Right cardiac atrium (tissue), 5 donors: Measurements from ENCODE around the gene IGSF3. TPM values are rescaled to one million over a fixed set of nuclear protein-coding genes. Genes with fewer than 3 reads are reported as not detected.
"Not testable (repeated sequence)": the region's sequence is repeated elsewhere in the genome, so short reads cannot be mapped to it uniquely, and the experiment has no call there.

Source experiments
- ATAC-seq, 2 donors: fragments of 200-7000 bp; cut with Tn5 transposase; one replicate each; pipeline versions ENCODE4 v1.8.0 to v1.9.1; 2020; ENCODE audit warnings: moderate library complexity in 2 of 2, mild to moderate bottlenecking in 1 of 2
- DNase-seq, 3 donors: peaks; one replicate each; pipeline ENCODE4 v3.0.0-alpha.2; 2020
- H3K27ac ChIP-seq: one replicate; pipeline ENCODE4 v1.5.1; 2013; ENCODE audit warnings: mild to moderate bottlenecking, low read length, control low read depth, moderate library complexity
- H3K27me3 ChIP-seq: one replicate; pipeline ENCODE4 v1.6.1; 2013; ENCODE audit not compliant: control insufficient read depth, insufficient read depth
- H3K4me1 ChIP-seq: one replicate; pipeline ENCODE4 v1.6.1; 2013; ENCODE audit warnings: low read length; ENCODE audit not compliant: control insufficient read depth, insufficient read depth
- H3K4me3 ChIP-seq: one replicate; pipeline ENCODE4 v1.5.1; 2013; ENCODE audit warnings: low read length, control low read depth
- H3K9me3 ChIP-seq: one replicate; pipeline ENCODE4 v1.6.1; 2013; ENCODE audit warnings: low read length; ENCODE audit not compliant: control insufficient read depth
- WGBS: extraction: QIAGEN DNeasy Blood & Tissue Kit; methylation state at CpG from one replicate; pipeline ENCODE4 v1.1.7; 2013; 5-methylcytosine and 5-hydroxymethylcytosine counted together
- intact Hi-C, 4 donors: fragments of 100-400 bp; cut with DNase I; formaldehyde crosslinking; loops; one replicate each; pipeline versions ENCODE4 v1.11.0 to v1.14.0; 2022 to 2023
- polyA plus RNA-seq: library from polyadenylated mRNA; stranded (reverse); fragments of 200-250 nt; gene quantifications from one replicate; pipeline ENCODE4 v1.2.3, GENCODE V29; 2013
- total RNA-seq, 4 donors: library from RNA; stranded (reverse); fragmentation: NEBNext Ultra II Directional; extraction: Animal tissue kit (Norgen Biotek cat#: 25700); gene quantifications; one replicate each; pipeline ENCODE4 v1.2.1, GENCODE V29; 2021
- donor health status: healthy with polysubstance abuse.
- donor health status: DM: no; HTN: yes; CAD: no.
- donor health status: DM: no; HTN: no; CAD: no.
- donor health status: DM: no; HTN: yes; CAD: no; lungs with severe emphysema.
- donor health status: DM: yes; HTN: yes; CAD: no.

IGSF3 gene
- total and polyA plus RNA-seq, 5 donors, result 5.0 to 15.5 (median 13.0) TPM

- intact Hi-C loops, result no loop called here
- Histone ChIP-seq H3K27me3 (no peaks in the 10 kb centered on the region), H3K9me3 (no peaks in the 10 kb centered on the region), H3K4me1 (no peaks in the 10 kb centered on the region), H3K27ac (peak overlapping the region; percentile 81), H3K4me3 (no peak overlapping the region)
- 56% methylated on average over 4 of the region's 4 CpGs for WGBS
- DNase-seq (no peak), ATAC-seq (no peak)
These were observed 39.1 kb downstream of the IGSF3 start for GRCh38 chr1:116628448-116628847.

- DNase-seq, result peak; percentile 59 to 89 (median 82)
- H3K4me1 ChIP-seq, H3K9me3 ChIP-seq, ATAC-seq, H3K4me3 ChIP-seq, H3K27me3 ChIP-seq, intact Hi-C loops: not testable (repeated sequence)
- WGBS, result 52% methylated on average over 7 of the region's 7 CpGs
- H3K27ac ChIP-seq, result peak overlapping the region; percentile 48
These were observed 40.2 kb downstream of the IGSF3 start for GRCh38 chr1:116627357-116627756.

GRCh38 chr1:116626915-116627314, 40.6 kb downstream of the IGSF3 start:
- intact Hi-C loops, H3K4me3 ChIP-seq: not testable (repeated sequence)

GRCh38 chr1:116625155-116625554, 42.4 kb downstream of the IGSF3 start:
- intact Hi-C loops, H3K27ac ChIP-seq, H3K27me3 ChIP-seq, ATAC-seq, H3K4me1 ChIP-seq, H3K4me3 ChIP-seq, DNase-seq, H3K9me3 ChIP-seq: not testable (repeated sequence)
- WGBS, result 76% methylated on average over 5 of the region's 5 CpGs

More at GRCh38 chr1:116626915-116627314, 40.6 kb downstream of the IGSF3 start:
- not testable (repeated sequence) for H3K27ac ChIP-seq, H3K4me1 ChIP-seq, ATAC-seq, H3K9me3 ChIP-seq, DNase-seq, H3K27me3 ChIP-seq
- 39% methylated on average over 7 of the region's 7 CpGs for WGBS

- Histone ChIP-seq H3K9me3 (no peaks in the 10 kb centered on the region), H3K27ac (no peak overlapping the region), H3K27me3 (no peaks in the 10 kb centered on the region), H3K4me1 (no peaks in the 10 kb centered on the region), H3K4me3 (no peak overlapping the region)
- 88% methylated on average over 7 of the region's 7 CpGs for WGBS
- ATAC-seq (no peak), DNase-seq (no peak)
- intact Hi-C loops, result no loop called here
These were observed 43.5 kb downstream of the IGSF3 start for GRCh38 chr1:116624040-116624439.

GRCh38 chr1:116622496-116622895, 45.0 kb downstream of the IGSF3 start:
- H3K4me3 ChIP-seq, H3K27me3 ChIP-seq, H3K27ac ChIP-seq, DNase-seq, ATAC-seq, H3K4me1 ChIP-seq, H3K9me3 ChIP-seq, intact Hi-C loops: not testable (repeated sequence)
- 79% methylated on average over 2 of the region's 2 CpGs for WGBS

GRCh38 chr1:116621756-116622155, 45.8 kb downstream of the IGSF3 start:
- intact Hi-C loops, DNase-seq, H3K4me3 ChIP-seq, ATAC-seq, H3K4me1 ChIP-seq, H3K27ac ChIP-seq, H3K9me3 ChIP-seq, H3K27me3 ChIP-seq: not testable (repeated sequence)
- WGBS, result 97% methylated on average over 2 of the region's 2 CpGs

GRCh38 chr1:116620392-116620791, 47.1 kb downstream of the IGSF3 start:
- H3K4me3 ChIP-seq, ATAC-seq, H3K27ac ChIP-seq, DNase-seq, intact Hi-C loops, H3K27me3 ChIP-seq, H3K4me1 ChIP-seq, H3K9me3 ChIP-seq: not testable (repeated sequence)
- WGBS, result 97% methylated on average over 3 of the region's 3 CpGs

GRCh38 chr1:116619106-116619505, 48.4 kb downstream of the IGSF3 start:
- intact Hi-C loops, H3K4me3 ChIP-seq, H3K27me3 ChIP-seq, H3K4me1 ChIP-seq, H3K9me3 ChIP-seq, ATAC-seq, H3K27ac ChIP-seq: not testable (repeated sequence)
- 36% methylated on average over 4 of the region's 4 CpGs for WGBS
- DNase-seq, result peak in 1 of 3 donors; percentile 53

- 48% methylated on average over 5 of the region's 5 CpGs for WGBS
- H3K27me3 ChIP-seq, ATAC-seq, intact Hi-C loops, H3K27ac ChIP-seq, H3K4me3 ChIP-seq, H3K4me1 ChIP-seq, H3K9me3 ChIP-seq: not testable (repeated sequence)
- peak in 2 of 3 donors; percentile 49 to 59 for DNase-seq
These were observed 49.7 kb downstream of the IGSF3 start for GRCh38 chr1:116617808-116618207.

GRCh38 chr1:116613825-116614224, 53.7 kb downstream of the IGSF3 start:
- peak in 1 of 2 donors; percentile 57 for ATAC-seq
- H3K9me3 ChIP-seq, H3K27me3 ChIP-seq, intact Hi-C loops, H3K4me3 ChIP-seq, H3K27ac ChIP-seq, H3K4me1 ChIP-seq: not testable (repeated sequence)
- WGBS, result 78% methylated on average over 13 of the region's 13 CpGs
- peak in 2 of 3 donors; percentile 52 to 54 for DNase-seq

- H3K27ac ChIP-seq, H3K4me1 ChIP-seq, H3K27me3 ChIP-seq, H3K4me3 ChIP-seq, DNase-seq, intact Hi-C loops, H3K9me3 ChIP-seq, ATAC-seq: not testable (repeated sequence)
- 80% methylated on average over 6 of the region's 6 CpGs for WGBS
These were observed 57.6 kb downstream of the IGSF3 start for GRCh38 chr1:116609801-116610371.
